Fibroblast of villous mesenchyme (primary cell): ENCODE measurements around the gene PSPN. TPM values are rescaled to one million over a fixed set of nuclear protein-coding genes. Genes with fewer than 3 reads are reported as not detected.

Source experiments
- DNase-seq: peaks from one replicate; pipeline ENCODE4 v3.0.0-alpha.2; 2010; ENCODE audit warnings: low read depth
- H3K4me3 ChIP-seq: 2 replicates; pipeline ENCODE4 v1.5.1; 2011; ENCODE audit warnings: low read depth, mild to moderate bottlenecking, low read length
- total RNA-seq: library from RNA; depleted of rRNA; stranded (reverse); fragments of >200 nt; gene quantifications from 2 replicates; pipeline ENCODE4 v1.2.3, GENCODE V29; 2012
- TF ChIP-seq, protein P1 (sequence below): IDR thresholded peaks from 2 replicates; pipeline ENCODE4 v1.5.1; 2012; ENCODE audit warnings: low read depth, mild to moderate bottlenecking, low read length; ENCODE audit not compliant: insufficient read depth

The PSPN gene
- total RNA-seq, 1 donor, result 1.7 TPM

GRCh38 chr19:6378041-6378440 is 2.3 kb upstream of the PSPN start:
- no peak overlapping the region for H3K4me3 ChIP-seq
- TF ChIP-seq, protein P1, sequence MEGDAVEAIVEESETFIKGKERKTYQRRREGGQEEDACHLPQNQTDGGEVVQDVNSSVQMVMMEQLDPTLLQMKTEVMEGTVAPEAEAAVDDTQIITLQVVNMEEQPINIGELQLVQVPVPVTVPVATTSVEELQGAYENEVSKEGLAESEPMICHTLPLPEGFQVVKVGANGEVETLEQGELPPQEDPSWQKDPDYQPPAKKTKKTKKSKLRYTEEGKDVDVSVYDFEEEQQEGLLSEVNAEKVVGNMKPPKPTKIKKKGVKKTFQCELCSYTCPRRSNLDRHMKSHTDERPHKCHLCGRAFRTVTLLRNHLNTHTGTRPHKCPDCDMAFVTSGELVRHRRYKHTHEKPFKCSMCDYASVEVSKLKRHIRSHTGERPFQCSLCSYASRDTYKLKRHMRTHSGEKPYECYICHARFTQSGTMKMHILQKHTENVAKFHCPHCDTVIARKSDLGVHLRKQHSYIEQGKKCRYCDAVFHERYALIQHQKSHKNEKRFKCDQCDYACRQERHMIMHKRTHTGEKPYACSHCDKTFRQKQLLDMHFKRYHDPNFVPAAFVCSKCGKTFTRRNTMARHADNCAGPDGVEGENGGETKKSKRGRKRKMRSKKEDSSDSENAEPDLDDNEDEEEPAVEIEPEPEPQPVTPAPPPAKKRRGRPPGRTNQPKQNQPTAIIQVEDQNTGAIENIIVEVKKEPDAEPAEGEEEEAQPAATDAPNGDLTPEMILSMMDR, result no peak
- peak; percentile 68 for DNase-seq

- no peak overlapping the region for H3K4me3 ChIP-seq
- peak; percentile 22 for DNase-seq
- TF ChIP-seq, protein P1, result no peak
Observed at GRCh38 chr19:6376512-6377190, 918 bp upstream of the PSPN start.

DNA sequence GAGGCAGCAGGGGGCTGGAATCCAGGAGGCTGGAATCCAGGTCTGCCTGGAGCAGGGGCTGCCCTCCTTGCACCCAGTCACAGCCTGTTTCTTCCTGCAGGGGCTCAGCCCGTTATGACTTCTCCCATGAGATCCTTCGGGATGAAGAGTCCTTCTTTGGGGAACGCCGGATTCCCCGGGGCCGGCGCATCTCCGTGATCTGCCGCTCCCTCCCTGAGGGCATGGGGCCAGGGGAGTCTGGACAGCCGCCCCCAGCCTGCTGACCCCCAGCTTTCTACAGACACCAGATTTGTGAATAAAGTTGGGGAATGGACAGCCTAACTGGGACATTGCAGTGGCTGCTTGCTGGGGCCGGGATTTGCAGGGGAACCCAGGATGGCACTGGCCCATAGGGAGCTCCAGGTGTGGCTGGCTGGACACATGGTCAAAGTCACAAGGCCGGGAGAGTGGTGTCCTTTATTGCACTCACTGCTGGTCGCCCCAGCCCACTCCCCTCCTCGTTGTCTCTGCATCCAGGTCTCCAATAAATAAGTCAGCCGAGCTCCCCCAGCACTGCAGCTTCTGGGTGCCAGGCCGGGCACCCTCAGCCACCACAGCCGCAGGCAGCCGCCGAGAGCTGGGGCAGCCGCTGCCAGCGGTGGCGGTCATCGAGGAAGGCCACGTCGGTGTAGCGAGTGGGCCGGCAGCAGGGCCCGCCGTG is 872 bp downstream of the PSPN start:
- no peak for DNase-seq
- TF ChIP-seq, protein P1, result no peak
- H3K4me3 ChIP-seq, result no peak overlapping the region

GRCh38 chr19:6374161-6374709 is 1.5 kb downstream of the PSPN start:
- no peak for DNase-seq
- no peak overlapping the region for H3K4me3 ChIP-seq
- TF ChIP-seq, protein P1, result no peak

GRCh38 chr19:6373813-6374108 is 2.0 kb downstream of the PSPN start:
- peak overlapping the region; percentile 60 for H3K4me3 ChIP-seq
- DNase-seq, result no peak
- TF ChIP-seq, protein P1, result no peak

DNA sequence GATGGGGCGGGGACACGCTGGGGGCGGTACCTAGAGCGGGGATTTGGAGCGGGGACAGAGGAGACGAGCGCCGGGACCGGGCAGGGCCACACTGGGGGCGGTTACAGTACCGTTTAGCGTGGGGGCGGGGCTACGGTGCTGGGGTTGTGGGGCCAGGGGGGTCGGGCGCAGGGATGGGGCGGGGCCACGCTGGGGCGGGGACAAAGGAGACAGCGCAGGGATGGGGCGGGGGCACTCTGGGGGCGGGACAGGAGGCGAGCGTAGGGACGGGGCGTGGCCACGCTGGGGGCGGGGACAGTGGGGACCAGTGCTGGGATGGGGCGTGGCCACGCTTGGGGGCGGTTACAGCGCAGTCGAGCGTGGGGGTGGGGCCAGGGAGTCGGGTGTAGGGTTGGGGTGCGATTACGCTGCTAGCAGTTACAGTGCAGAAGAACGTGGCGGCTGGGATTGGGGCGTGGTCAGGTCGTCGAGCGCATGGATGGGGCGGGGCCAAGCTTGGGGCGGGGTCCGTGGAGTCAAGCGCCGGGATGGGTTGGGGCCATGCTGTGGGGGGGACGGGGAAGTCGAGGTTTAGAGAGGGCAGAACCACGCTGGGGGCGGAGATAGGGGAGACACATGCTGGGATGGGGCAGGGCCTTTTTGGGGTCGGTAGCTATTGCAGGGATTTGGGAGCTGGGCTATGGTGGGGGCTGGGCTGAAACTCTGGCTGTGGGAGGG is 2.5 kb downstream of the PSPN start:
- TF ChIP-seq, protein P1, result no peak
- H3K4me3 ChIP-seq, result peak overlapping the region; percentile 82
- peak; percentile 99 for DNase-seq
